ENCODE results near the gene PSMD13.
A peak's percentile ranks its signal among the peaks of the same experiment; 100 is the strongest.

PSMD13 gene

DNA sequence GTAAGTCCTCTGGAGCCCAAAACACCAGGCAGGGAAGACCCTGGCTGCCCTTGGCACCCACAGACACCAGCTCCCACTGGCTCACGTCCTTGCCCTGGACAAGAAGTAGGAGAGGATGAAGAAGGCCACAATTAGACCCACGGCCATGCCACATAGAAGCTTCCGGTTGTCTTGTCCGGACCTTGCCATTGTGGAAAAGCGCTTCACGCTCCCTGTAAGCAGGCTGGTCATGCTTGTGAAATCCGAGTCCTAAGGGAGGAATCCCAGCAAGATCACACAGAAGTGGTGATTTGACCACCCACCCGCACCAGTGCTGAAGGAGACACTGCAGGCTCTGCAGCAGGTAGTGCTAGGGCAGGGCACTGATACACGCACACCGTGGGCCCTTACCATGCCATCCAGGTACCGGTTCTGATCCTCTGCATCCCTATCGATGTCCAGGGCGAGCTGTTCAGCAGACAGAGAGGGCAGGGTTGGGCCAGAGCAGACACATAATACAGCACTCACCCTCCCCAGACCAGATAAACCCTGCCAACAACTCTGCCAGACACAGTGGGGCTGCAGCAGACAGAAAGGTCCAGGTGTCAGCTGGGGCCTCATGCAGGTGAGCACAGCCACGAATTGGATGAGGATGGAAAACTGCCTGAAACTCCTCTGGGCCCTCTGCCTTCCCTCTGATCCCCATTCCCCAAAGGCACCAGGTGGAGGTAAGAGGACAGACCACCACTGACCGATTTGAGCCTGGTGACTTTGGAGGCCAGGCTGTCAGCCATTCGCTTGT lies 31.4 kb upstream of the PSMD13 start:
- peak; percentile 1 for DNase-seq

DNA sequence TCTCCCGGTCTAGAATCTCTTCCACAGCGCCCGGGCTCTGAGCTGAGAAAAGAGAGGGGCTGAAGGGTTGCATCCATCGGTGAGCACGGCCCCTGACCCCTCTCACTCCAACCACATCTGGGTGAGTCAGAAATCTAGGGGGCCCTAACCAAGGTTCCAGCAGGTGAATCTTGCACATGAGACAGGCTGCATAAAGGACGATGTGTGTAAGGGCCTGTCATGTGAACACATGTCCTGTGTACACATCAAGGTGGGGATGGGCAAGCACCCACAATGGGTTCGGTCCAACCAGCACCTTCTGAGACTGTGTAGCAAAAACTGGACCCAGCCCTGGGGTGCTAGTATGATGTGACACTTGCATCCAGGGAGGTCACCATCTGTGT lies 30.8 kb upstream of the PSMD13 start:
- DNase-seq = peak; percentile 1

DNA sequence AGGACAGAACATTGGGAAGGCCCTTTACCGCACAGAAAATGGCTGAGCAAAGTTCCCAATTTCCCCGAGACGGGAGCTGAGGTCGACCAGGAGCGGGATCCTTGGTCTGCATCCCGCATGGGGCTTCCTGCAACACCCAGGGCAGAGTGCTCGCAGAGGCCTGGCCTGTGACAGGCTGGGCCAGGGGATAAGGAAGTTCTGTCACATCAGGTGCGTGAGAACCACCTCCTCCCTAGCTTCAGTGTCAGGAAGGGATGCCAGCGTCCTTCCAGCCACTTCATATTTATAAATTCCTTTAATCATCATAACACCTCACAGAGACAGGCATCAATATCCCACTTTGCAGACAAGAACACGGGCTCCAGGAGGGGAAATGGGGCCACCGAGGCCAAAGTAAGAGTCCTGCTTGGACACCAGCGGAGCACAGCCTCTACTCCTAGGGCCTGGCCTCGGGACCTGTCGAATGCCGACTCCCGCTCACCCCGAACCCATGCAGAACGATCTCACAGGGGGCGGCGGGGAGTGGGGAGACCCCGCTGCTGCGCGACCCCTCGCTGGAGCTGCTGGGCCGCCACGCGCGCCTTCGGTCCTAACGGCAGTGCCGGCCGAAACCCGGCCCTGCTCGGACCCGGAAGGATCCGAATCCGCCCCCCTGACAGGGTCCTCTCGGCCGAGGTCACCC lies 30.1 kb upstream of the PSMD13 start:
- DNase-seq = peak; percentile 16

DNA sequence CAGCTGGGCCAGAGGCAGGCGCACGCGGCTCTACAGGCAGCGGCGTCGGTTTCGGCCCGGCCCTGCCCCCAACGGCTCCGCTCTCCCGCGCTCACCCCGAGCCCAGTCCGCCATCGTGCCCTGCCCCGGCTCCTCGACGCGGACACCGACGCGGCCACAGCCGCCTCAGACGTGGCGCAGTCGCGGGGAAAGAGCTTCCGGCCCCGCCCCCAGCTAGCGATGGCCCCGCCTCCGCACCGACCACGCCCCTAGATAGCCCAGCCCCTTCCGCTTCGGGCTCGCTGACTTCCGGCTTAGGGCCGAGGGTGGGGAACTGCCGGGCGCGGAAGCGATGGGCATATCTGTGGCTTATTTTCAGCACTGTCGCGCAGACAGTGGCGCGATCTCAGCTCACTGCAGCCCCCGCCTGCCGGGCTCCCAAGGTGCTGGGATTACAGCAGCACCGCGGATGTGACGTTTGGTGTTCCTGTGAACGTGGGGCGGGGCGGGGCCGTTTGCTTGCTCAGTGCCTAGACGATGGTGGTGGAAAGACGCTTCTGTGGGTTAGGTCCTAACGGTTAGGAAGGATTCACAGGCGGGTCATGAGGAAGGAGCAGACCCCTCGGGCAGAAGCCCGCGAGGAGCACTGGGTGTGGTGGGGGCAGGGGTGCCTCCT lies 29.4 kb upstream of the PSMD13 start, which contains the start of the genes BET1L and RIC8A:
Gene BET1L, minus strand, starts transcription at position 192 of the 655 bp plus-strand sequence. Its CDS starts 78 bp downstream, at position 114.
Gene RIC8A, plus strand, starts transcription at position 501 of the 655 bp plus-strand sequence. CDS start 1,147 bp downstream, outside the sequence.
- peak; percentile 97 for DNase-seq

DNA sequence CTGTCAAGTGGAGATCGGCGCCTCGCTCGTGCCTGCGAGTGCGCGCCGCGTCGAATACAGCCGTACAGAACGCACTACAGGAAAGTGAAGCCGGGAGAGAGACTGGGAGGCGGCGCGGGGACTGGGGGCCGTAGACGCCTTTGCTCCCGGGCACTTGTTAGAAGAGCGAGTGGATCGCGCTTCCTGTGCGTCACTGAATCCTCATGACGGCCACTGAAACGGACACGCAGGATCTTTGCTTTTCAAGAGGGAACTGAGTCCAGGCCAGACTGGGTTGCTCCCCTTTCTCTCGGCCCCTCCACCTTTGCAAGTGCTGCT lies 29.0 kb upstream of the PSMD13 start:
- no peak for DNase-seq

DNA sequence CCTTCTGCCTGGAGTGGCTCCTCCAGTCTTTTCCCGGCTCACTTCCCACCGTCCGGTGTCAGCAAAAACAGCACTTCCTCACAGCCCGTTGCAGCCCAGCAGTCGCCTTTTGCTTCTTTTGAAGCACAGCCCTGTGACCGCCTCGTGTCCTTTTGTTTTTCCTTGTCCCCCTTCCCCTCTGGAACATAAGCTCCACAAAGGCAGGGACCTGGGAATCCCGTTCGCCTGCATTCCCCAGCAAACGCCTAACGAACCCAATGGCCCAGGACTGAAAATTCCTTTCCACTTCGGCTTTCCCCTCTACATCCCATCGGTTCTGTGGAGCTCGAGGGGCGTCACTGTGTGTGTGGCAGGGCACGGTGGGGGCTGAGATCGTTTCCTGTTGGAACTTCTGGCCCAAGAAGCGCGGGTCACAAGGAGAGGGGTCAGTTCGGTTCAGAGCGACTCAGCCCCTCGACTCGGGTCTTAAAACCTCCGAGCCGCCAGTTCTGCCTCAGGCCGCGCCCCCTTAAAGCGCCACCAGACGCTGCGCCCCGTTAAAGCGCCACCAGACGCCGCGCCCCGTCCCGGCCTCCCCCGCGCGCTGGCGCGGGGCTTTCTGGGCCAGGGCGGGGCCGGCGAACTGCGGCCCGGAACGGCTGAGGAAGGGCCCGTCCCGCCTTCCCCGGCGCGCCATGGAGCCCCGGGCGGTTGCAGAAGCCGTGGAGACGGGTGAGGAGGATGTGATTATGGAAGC lies 28.4 kb upstream of the PSMD13 start:
- DNase-seq = peak; percentile 85

DNA sequence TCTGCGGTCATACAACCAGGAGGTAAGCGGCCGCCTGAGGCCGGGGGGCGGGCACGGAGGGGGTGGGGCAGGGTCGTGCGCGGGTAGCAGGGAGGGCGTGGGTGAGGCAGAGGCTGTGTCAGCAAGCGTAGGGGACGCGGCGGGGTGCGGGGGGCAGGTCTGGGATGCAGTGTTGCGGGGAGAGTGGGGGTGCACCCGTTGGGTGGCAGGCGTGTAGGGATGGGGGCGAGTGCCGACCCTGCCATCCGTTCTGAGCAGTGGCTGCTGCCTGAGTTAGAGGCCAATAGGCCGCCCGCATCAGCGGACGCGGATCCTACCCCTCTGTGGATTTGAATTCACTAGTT lies 27.9 kb upstream of the PSMD13 start:
- no peak for DNase-seq

DNA sequence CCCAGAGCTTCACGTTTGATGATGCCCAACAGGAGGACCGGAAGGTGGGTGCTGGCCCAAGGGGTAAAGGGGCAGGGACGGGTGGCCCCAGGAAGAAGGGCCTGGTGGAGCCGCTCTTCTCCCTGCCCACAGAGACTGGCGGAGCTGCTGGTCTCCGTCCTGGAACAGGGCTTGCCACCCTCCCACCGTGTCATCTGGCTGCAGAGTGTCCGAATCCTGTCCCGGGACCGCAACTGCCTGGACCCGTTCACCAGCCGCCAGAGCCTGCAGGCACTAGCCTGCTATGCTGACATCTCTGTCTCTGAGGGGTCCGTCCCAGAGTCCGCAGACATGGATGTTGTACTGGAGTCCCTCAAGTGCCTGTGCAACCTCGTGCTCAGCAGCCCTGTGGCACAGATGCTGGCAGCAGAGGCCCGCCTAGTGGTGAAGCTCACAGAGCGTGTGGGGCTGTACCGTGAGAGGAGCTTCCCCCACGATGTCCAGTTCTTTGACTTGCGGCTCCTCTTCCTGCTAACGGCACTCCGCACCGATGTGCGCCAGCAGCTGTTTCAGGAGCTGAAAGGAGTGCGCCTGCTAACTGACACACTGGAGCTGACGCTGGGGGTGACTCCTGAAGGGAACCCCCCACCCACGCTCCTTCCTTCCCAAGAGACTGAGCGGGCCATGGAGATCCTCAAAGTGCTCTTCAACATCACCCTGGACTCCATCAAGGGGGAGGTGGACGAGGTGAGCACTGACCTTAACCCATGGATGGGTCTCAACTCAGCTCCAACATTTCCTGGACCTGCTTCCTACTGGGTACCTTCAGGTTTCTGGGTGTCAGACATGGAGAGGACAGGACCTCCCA lies 27.3 kb upstream of the PSMD13 start:
- no peak for DNase-seq

DNA sequence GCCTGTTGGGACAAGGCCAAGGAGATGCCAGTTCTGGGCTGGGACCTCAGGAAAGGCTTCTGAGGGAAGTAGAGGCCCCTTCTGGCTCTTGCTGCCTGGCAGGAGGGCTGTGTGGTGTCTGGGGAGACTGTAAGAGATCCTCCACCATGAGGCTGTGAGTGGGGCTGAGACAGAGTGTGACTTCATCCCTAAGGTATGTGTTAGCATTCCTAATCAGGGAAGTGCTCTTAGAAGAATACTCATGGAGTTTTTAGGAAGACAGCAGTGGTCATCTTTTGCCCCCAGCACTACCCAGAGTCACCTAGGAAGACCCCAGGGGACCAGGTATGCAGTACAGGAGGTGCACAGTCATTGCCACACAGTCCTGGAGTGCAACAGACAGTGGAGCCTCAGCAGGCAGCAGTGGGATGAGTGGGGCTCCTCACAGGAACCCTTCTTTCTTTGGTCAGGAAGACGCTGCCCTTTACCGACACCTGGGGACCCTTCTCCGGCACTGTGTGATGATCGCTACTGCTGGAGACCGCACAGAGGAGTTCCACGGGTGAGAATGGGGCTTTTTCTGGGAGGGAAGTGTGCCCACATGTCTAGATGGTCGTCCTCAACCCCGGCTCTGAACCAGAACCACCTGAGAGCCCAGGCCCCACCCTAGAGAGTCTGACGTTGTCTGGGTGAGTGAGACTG lies 26.5 kb upstream of the PSMD13 start:
- DNase-seq = no peak

DNA sequence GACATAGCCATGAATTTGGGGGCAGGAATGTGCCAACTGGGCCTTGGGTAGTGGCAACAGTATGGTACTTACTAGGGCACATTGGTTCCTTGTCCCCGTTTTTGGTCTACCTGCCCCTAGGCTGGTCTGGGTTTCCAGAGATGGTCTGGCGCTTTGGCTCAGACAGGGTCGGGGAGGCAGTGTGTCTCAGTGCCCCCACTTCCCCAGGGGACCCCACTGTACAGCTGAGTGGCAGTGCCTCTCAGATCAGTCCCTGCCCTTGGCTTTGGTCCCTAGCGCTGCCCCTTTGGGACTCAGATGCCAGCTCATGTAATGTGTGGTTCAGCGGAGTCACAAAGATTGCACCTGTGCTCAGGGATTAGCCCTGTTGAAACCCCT lies 26.0 kb upstream of the PSMD13 start:
- no peak for DNase-seq

DNA sequence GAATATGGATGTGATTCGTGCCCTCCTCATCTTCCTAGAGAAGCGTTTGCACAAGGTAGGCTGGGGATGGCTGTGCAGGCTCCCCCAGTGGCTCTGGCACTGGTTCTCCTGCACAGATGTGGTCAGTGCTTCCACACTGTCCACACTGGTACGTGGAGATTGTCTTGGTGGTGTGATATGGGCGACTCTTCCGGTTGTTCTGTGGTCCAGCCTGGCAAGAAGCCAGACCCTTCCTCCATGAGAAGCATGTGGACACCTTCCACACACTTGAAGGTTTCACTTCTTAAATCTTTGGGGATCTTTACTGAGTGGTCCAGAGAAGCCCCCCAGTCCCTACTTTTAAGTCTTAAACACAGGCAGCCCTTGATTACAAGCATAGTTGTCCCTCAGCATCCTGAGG lies 25.5 kb upstream of the PSMD13 start:
- DNase-seq = no peak

DNA sequence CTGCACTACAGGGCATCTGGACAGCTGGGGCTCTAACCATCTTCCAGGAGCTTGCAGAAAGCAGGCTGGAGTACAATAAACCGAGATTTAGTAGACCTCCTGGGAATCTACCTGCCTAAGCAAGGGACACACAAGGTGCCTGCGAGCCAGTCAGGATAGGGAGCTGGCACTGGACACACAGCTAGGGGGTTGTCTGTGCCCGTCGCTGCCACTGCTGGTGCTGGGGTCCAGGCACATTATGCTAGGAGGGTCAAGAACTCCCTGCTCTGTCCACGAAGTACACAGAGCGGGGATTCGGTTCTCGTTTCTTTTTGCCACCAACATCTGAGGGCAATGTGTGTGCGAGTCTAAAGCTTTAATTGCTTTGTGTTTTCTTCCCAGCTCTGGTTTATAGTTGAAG lies 25.0 kb upstream of the PSMD13 start:
- no peak for DNase-seq

DNA sequence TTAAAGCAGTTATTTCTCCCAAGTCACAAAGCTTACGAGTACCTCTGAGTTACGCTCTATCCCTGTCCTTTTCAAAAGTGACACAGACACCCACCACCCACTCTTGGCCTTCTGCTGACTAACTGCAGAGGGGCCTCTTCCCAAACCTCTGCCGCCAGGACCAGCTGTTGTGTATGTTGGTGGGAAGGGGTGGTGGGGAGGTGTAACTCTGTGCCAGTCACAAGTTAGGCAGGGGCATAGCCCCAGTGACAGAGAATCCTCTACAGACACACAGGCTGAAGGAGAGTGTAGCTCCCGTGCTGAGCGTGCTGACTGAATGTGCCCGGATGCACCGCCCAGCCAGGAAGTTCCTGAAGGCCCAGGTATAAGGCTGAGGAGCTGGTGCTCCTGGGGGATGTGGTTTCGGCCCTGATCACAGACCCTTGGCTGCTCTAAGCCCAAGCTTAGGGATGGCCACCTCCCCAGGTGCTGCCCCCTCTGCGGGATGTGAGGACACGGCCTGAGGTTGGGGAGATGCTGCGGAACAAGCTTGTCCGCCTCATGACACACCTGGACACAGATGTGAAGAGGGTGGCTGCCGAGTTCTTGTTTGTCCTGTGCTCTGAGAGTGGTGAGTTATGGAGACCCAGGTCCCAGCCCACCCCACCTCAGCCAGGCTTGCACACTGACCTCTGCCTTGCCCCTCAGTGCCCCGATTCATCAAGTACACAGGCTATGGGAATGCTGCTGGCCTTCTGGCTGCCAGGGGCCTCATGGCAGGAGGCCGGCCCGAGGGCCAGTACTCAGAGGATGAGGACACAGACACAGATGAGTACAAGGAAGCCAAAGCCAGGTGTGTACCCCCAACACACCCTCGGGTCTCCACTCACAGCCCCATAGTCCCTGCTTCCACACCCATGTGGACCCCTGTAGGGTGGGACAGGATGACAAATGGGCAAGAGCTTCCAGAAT lies 24.4 kb upstream of the PSMD13 start:
- no peak for DNase-seq

DNA sequence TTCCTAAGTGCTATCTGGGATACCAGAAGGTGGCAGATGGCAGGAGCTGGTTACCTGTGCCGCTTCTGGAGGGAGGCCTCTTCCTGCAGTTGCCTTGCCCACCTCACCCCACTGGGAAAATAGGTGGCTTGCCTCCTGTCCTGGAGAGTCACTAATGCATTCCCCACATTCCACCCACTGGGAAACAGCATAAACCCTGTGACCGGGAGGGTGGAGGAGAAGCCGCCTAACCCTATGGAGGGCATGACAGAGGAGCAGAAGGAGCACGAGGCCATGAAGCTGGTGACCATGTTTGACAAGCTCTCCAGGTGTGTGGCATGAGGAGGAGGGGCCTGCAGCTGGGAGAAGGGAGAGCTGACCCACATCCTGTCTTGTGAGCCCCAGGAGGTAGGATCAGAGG lies 23.7 kb upstream of the PSMD13 start:
- DNase-seq = no peak

DNA sequence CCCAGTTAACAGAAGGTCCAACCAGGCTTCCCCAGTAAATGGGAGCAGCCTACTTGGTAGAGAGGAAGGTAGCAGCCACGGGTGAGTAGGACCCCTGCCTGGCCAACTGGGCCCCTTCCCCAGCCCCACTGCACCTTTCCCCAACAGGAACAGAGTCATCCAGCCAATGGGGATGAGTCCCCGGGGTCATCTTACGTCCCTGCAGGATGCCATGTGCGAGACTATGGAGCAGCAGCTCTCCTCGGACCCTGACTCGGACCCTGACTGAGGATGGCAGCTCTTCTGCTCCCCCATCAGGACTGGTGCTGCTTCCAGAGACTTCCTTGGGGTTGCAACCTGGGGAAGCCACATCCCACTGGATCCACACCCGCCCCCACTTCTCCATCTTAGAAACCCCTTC lies 22.7 kb upstream of the PSMD13 start:
- DNase-seq = no peak

DNA sequence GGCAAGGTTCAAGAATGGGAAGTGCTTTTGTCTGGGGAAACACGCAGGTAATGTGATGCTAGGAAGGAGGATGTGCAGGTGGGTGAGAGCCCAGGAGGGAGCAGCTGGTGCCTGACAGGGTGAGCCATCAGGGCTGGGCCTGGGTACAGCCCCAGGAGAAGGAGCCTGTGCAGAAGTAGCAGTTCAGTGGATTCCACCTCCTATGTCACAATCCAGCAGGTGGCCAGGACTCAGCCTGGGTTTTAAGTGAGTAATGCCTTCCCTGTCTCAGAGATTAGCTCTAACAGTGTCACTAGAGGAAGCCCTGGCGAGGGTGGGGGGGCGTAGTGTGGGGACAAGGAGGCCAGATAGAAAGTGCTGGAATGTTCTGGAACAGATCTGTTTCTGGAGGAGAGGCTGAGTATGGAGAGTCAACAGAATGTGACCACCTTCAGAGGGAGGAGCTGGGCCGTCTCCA lies 21.2 kb upstream of the PSMD13 start:
- DNase-seq = no peak

DNA sequence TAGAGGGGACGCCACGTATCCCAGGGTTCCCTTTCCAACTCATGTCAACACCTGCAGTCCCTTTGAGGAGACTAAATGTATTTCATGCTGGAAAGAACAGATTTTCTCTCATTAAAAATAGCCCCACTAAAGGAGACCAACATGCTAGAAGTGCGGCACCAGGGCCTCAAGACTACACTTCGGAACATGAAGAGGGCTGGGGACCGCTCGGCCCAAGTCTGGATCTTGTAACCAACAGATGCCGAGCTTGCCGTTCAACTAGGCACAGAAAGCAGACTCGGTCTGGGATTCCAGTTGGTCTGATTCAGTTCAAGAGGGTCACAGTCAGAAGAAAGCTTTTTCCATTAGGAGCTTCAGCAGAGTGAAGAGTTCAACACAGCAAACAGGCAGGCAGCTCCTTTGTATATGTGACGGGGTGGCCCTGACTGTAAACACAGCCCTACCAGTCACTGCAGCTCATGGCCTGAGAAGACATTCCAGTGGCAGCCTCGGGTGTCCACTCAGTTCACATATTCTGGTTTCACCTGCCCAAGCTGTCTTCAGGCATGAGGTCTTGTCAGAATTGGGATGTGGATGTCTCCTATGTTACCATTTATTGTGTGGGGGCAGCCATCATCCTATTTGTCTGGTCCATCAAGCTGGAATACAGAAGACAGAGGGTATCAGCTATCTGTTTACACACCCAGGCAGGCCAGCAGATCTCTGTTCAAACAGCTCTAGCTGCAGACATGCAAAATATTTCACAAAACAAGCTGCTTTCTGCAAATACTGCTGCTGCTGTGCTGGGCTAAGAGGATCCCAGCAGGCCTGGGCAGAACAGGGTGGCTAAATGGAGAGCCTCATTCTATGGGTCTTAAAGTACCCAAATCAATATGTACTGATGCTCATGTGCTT lies 20.4 kb upstream of the PSMD13 start:
- no peak for DNase-seq

DNA sequence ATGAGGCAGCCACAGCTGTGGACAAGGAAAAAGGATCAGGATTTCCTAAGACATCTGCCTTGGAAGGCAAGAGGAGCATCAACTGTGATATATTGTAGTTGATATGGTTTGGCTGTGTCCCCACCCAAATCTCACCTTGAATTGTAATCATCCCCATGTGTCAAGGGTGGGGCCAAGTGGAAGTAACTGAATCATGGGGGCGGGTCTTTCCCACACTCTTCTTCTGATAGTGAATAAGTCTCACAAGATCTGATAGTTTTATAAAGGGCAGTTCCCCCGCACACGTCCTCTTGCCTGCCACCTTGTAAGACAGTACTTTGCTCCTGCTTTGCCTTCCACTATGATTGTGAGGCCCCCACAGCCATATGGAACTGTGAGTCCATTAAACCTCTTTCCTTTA lies 19.1 kb upstream of the PSMD13 start:
- DNase-seq = no peak

DNA sequence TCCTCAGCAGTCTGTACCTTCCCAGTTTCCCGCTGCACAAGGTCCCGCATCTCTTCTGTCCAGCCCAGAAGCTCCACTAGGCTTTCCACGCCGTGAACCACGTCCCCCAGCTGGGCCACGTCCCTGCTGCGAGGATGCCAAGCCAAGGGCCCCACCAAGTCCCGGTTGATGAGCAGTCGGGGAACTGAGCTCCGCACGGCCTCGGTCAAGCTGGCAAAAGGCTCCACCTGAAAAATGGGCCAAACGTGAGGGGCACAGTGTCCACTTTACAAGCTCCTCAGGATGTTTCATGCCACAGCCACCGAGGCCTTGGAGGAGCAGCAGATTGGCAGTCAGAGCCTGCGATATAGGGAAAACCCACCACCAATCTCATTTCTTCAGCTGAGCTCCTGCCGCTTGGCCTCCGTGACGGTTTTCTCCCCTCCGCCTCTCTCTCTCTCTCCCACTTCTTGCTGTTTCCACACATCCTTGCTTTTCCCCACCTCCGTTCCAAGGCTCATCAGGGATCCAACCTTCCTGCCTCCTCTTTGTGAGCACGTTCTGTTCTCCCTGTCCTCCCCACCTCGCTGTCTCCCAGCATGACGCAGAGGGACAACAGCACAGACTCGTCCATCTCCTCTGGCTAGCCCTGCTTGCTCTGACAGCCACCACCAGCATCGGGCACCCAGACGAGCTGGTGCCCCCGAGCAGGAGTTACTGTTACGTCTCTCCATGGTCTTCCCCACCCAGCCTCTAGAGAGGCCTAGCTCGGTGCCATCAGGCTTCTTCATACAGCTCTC lies 17.8 kb upstream of the PSMD13 start:
- no peak for DNase-seq
